ENCODE data around the gene PRDX5.

DNA sequence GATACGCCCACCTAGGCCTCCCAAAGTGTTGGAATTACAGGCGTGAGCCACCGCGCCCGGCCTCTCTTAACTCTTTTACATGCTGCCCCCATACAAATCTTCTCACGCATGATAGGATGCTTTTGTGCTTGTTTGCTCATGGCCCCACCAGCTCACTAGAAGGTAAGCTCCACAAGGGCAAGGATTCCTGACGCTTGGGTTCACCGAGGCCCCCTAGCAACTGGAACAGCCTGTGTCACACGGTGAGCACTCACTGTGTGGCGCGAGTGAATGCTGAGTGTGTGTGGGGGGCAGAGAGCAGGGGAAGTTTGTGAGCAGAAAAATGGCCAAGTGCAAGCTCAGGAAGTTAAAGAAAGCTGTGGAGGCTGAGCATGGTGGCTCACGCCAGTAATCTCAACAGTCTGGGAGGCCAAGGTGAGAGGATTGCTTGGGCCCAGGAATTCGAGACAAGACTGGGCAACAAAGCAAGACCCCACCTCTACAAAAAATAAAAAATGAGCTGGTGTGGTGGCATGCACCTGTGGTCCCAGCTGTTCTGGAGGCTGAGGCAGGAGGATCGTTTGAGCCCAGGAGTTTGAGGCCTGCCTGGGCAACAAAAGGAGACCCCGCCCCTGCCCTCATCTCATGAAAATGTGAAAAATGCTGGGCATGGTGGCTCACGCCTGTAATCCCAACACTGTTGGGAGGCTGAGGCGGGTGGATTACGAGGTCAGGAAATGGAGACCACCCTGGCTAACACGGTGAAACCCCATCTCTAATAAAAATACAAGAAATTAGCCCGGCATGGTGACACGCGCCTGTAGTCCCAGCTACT lies 35.8 kb upstream of the PRDX5 start:
- TF ChIP-seq, protein P1, sequence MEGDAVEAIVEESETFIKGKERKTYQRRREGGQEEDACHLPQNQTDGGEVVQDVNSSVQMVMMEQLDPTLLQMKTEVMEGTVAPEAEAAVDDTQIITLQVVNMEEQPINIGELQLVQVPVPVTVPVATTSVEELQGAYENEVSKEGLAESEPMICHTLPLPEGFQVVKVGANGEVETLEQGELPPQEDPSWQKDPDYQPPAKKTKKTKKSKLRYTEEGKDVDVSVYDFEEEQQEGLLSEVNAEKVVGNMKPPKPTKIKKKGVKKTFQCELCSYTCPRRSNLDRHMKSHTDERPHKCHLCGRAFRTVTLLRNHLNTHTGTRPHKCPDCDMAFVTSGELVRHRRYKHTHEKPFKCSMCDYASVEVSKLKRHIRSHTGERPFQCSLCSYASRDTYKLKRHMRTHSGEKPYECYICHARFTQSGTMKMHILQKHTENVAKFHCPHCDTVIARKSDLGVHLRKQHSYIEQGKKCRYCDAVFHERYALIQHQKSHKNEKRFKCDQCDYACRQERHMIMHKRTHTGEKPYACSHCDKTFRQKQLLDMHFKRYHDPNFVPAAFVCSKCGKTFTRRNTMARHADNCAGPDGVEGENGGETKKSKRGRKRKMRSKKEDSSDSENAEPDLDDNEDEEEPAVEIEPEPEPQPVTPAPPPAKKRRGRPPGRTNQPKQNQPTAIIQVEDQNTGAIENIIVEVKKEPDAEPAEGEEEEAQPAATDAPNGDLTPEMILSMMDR (IDR thresholded peaks at IDR 0.05) = no peak
- TF ChIP-seq ZFX (IDR thresholded peaks at IDR 0.05; ENCODE audit: borderline replicate concordance) = no peak

Data from 22Rv1 (cell line).